OCI-LY7 (cell line): ENCODE measurements around the gene KIAA0232. TPM values are rescaled to one million over a fixed set of nuclear protein-coding genes. Genes with fewer than 3 reads are reported as not detected.
A peak's percentile ranks its signal among the peaks of the same experiment; 100 is the strongest.

Experiments used
- BruUV-seq: library from RNA; stranded (reverse); fragments of 400-500 nt; replicated peaks from 2 replicates; lab custom pipeline; 2021; lab: Mats Ljungman, UMichigan
- CTCF ChIA-PET: fragments of 300-600 bp; sonication (Branson Sonifier 250); formaldehyde crosslinking; loops from one replicate; lab custom pipeline; 2022; ENCODE audit warnings: antibody characterized with exemption; ENCODE audit not compliant: unreplicated experiment; lab: Charles Lee
- POLR2A ChIA-PET: fragments of 300-600 bp; sonication (Branson Sonifier 250); formaldehyde crosslinking; loops from one replicate; lab custom pipeline; 2022; ENCODE audit warnings: antibody characterized with exemption; lab: Charles Lee
- DNase-seq: peaks from one replicate; pipeline ENCODE4 v3.0.0-alpha.2; 2015; ENCODE audit warnings: low spot score
- H2AFZ ChIP-seq: fragments of 200-600 bp; sonication (generic), shearing (Covaris generic); 2 replicates; pipeline ENCODE4 v1.6.1; 2014; ENCODE audit warnings: mild to moderate bottlenecking, antibody characterized with exemption, low read length, moderate library complexity
- H3K27ac ChIP-seq: fragments of 200-600 bp; sonication (generic); 2 replicates; pipeline ENCODE4 v1.5.1; 2014; ENCODE audit warnings: mixed run types, low read depth, mild to moderate bottlenecking, moderate library complexity, low read length, inconsistent platforms; ENCODE audit not compliant: poor library complexity, severe bottlenecking
- H3K36me3 ChIP-seq: fragments of 200-600 bp; sonication (generic); 2 replicates; pipeline ENCODE4 v1.6.1; 2014; ENCODE audit warnings: mild to moderate bottlenecking, antibody characterized with exemption, low read length, moderate library complexity, mixed read lengths; ENCODE audit not compliant: insufficient read depth
- H3K4me1 ChIP-seq: fragments of 200-600 bp; sonication (generic); 2 replicates; pipeline ENCODE4 v1.5.1; 2014; ENCODE audit warnings: mild to moderate bottlenecking, low read length; ENCODE audit not compliant: insufficient read depth, poor library complexity, severe bottlenecking
- H3K4me2 ChIP-seq: fragments of 200-600 bp; sonication (generic); 2 replicates; pipeline ENCODE4 v1.6.1; 2014; ENCODE audit warnings: mild to moderate bottlenecking, low read length
- H3K4me3 ChIP-seq: fragments of 200-600 bp; sonication (generic); 2 replicates; pipeline ENCODE4 v1.5.1; 2014; ENCODE audit warnings: mild to moderate bottlenecking, low read depth, low read length; ENCODE audit not compliant: poor library complexity, severe bottlenecking
- H3K79me2 ChIP-seq: fragments of 200-600 bp; sonication (generic); 2 replicates; pipeline ENCODE4 v1.6.1; 2016; ENCODE audit warnings: low read depth, mild to moderate bottlenecking, low read length, moderate library complexity, mixed read lengths; ENCODE audit not compliant: insufficient read depth
- H3K9me2 ChIP-seq: fragments of 200-600 bp; sonication (generic); 2 replicates; pipeline ENCODE4 v1.6.1; 2016; ENCODE audit warnings: mild to moderate bottlenecking, low read length, mixed read lengths; ENCODE audit not compliant: insufficient read depth
- H3K9me3 ChIP-seq: fragments of 200-600 bp; sonication (generic); 2 replicates; pipeline ENCODE4 v1.6.1; 2014; ENCODE audit warnings: mild to moderate bottlenecking, mixed run types, low read length, mixed read lengths
- H4K20me1 ChIP-seq: fragments of 200-600 bp; sonication (generic); 2 replicates; pipeline ENCODE4 v1.6.1; 2014; ENCODE audit warnings: mild to moderate bottlenecking, antibody characterized with exemption, low read length, moderate library complexity, mixed read lengths; ENCODE audit not compliant: insufficient read depth
- EZH2phosphoT487 ChIP-seq: fragments of 200-600 bp; sonication (generic); IDR thresholded peaks from 2 replicates; pipeline ENCODE4 v1.6.1; 2018; ENCODE audit warnings: low read depth, borderline replicate concordance, mild to moderate bottlenecking, mixed run types, antibody characterized with exemption, low read length, moderate library complexity, mixed read lengths
- intact Hi-C: fragments of 100-400 bp; cut with micrococcal nuclease; formaldehyde crosslinking; loops from one replicate; pipeline ENCODE4 v1.10.0; 2022; ENCODE audit not compliant: unreplicated experiment
- total RNA-seq, 2 experiments: library from RNA; depleted of rRNA in 1 of 2; stranded (reverse); fragments of >200 nt in 1 of 2; shearing (Covaris generic) in 1 of 2; gene quantifications; 2 replicates each; pipeline ENCODE4 v1.2.3, GENCODE V29; 2014 to 2022
- TF ChIP-seq, protein P1 (sequence below): fragments of 200-600 bp; sonication (generic); conservative IDR thresholded peaks from 2 replicates; pipeline ENCODE4 v1.5.1; 2014; ENCODE audit warnings: mild to moderate bottlenecking, antibody characterized with exemption, low read length, moderate library complexity, mixed read lengths

The KIAA0232 gene
- total RNA-seq, 2 experiments from 2014 or later: 7.5 to 13.5 TPM

DNA sequence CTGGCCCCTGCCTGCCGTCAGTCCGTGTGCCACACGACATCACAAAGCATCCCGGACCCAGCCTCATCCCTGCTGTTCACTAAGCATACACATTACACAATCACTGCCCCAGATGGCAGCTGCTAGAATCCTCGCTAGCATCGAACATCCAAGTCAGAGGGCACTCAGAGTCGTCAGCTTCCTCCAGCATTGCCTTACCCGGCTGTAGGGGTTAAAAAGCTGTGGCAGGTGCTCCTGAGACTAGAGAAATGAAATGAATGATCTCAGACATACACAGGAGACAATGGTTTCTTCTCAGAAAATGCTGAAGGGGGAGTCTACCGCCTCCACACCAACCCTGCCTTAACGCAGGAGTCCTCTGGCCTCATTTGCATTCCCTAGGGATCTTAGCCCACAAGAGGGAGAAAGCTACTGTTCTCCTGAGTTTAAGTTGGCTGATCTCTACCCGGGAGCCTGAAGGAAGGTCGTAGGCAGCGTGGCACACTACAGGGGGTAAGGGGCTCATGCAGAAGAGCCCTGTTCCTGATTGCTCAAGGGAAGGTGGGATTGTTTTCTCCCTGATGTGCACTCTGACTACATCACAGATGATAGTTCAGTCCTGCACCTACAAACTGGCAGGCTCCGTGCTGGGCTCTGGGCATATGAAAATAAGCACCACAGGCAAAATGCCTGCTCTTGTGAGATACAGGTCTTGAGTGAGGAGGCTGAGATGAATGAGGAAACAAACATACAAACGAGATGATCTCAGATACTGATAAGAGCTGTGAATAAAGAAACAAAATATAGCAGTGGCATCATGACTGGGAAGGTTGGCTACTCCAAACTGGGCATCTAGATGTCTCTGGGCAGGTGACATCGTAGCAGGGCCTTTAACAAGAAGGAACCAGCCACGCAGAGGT, 2.6 kb upstream of the KIAA0232 start:
- no peak overlapping the region for H3K4me2 ChIP-seq
- POLR2A ChIA-PET: interaction anchor here (0.7 to 1.1 kb wide), 3 partner anchors 7 to 66 kb away, joined by 3 to 5 read pairs (median 3); no protein-coding TSS in a partner anchor
- intact Hi-C loops: no loop called here

DNA sequence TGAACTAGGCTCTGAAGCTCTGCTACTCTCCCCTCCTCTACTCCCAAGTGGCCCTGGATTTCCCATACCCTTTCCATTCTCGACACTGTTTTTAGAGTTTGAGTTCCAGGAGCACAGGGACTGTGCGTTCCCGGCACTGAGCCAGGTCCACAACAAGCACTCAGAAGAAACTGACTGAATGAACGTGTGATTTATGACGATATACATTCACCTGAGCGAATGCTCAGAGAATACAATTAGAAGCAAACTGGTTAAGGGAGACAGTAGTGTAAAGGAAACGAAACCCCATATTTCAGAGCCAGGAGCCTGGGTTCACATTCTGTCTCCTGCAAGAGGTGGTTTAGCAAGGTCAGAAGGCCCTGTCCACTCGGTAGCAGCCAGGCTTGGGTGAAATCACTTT, 1.4 kb upstream of the KIAA0232 start:
- Histone ChIP-seq H3K27ac (no peak overlapping the region), H3K9me3 (no peaks in the 10 kb centered on the region), H3K4me2 (0 out of 2 replicates have a peak overlapping the region, but pooled peaks have one; percentile 78), H2AFZ (no peak overlapping the region; the same call in 1 of the 2 replicates), H3K4me3 (no peak overlapping the region), H3K79me2 (peaks cover 25% of the 10 kb centered on the region), H4K20me1 (peaks cover 8% of the 10 kb centered on the region; the same call in 1 of the 2 replicates), H3K36me3 (no peaks in the 10 kb centered on the region), H3K9me2 (no peaks in the 10 kb centered on the region), H3K4me1 (peaks cover 18% of the 10 kb centered on the region)
- TF ChIP-seq, protein P1, sequence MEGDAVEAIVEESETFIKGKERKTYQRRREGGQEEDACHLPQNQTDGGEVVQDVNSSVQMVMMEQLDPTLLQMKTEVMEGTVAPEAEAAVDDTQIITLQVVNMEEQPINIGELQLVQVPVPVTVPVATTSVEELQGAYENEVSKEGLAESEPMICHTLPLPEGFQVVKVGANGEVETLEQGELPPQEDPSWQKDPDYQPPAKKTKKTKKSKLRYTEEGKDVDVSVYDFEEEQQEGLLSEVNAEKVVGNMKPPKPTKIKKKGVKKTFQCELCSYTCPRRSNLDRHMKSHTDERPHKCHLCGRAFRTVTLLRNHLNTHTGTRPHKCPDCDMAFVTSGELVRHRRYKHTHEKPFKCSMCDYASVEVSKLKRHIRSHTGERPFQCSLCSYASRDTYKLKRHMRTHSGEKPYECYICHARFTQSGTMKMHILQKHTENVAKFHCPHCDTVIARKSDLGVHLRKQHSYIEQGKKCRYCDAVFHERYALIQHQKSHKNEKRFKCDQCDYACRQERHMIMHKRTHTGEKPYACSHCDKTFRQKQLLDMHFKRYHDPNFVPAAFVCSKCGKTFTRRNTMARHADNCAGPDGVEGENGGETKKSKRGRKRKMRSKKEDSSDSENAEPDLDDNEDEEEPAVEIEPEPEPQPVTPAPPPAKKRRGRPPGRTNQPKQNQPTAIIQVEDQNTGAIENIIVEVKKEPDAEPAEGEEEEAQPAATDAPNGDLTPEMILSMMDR: no peak
- no peak for TF ChIP-seq EZH2phosphoT487
- DNase-seq: no peak
- ChIA-PET CTCF (no interaction called here), POLR2A (no interaction called here)
- intact Hi-C loops: no loop called here
- no TSS peak for BruUV-seq

More for the DNA sequence above, 2.6 kb upstream of the KIAA0232 start:
- Histone ChIP-seq H3K9me2 (no peaks in the 10 kb centered on the region), H3K36me3 (no peaks in the 10 kb centered on the region), H4K20me1 (peaks cover 8% of the 10 kb centered on the region; the same call in 1 of the 2 replicates), H3K79me2 (peaks cover 13% of the 10 kb centered on the region), H3K4me1 (peaks cover 18% of the 10 kb centered on the region), H3K27ac (no peak overlapping the region), H2AFZ (no peak overlapping the region), H3K4me3 (no peak overlapping the region), H3K9me3 (no peaks in the 10 kb centered on the region)
- DNase-seq: no peak
- CTCF ChIA-PET: no interaction called here
- TF ChIP-seq, protein P1: no peak
- no TSS peak for BruUV-seq

DNA sequence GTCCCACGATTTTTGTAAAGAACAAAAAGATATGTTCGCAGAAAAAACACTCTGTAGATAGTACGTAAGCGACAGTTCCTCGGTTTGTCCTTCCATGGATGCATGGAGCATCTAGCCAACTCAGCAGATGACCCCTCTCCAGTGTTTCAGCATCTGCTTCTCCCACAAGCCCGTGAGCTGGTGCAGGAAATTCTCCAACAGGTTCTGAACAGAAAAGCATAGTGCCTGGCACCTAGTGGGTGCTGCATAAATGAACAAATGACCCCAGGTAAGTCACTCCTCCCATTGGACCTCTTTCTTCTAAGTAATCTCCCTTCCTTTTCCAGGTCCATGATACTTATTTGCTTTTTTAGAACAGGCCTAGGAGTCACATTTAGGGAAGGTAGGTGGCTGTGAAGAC, 966 bp upstream of the KIAA0232 start:
- Histone ChIP-seq H4K20me1 (peaks cover 8% of the 10 kb centered on the region; the same call in 1 of the 2 replicates), H3K4me3 (peak overlapping the region; percentile 95), H3K36me3 (peaks cover 3% of the 10 kb centered on the region; the same call in 1 of the 2 replicates), H3K9me3 (no peaks in the 10 kb centered on the region), H3K27ac (peak overlapping the region; percentile 73), H2AFZ (peak overlapping the region; percentile 86; the same call in 1 of the 2 replicates), H3K9me2 (no peaks in the 10 kb centered on the region), H3K79me2 (peaks cover 28% of the 10 kb centered on the region), H3K4me1 (peaks cover 18% of the 10 kb centered on the region), H3K4me2 (peak overlapping the region; percentile 78)
- CTCF ChIA-PET: interaction anchor here (0.9 kb wide), 1 partner anchor 91 kb away, joined by 3 read pairs; no protein-coding TSS in a partner anchor
- POLR2A ChIA-PET: no interaction called here
- BruUV-seq: TSS peak; percentile 82
- intact Hi-C loops: no loop called here
- peak; percentile 26 for DNase-seq
- TF ChIP-seq, protein P1: no peak
- no peak for TF ChIP-seq EZH2phosphoT487
